Measurements from ENCODE around the gene TMPRSS13. TPM values are rescaled to one million over a fixed set of nuclear protein-coding genes. Genes with fewer than 3 reads are reported as not detected.

Gene TMPRSS13
- total and polyA plus RNA-seq, 2 experiments from 2014 or later = 1.3 to 1.9 TPM

GRCh38 chr11:117946156-117946841 lies 17.1 kb upstream of the TMPRSS13 start:
- peaks cover 7% of the 10 kb centered on the region for H3K4me1 ChIP-seq (ENCODE audit: insufficient read depth)
- H3K9me2 ChIP-seq (replicated peaks; ENCODE audit: insufficient read depth) = no peaks in the 10 kb centered on the region
- 78% methylated on average over 5 of the region's 5 CpGs for WGBS (ENCODE audit: low lambda C conversion rate, missing lambda C conversion rate)
- no peaks in the 10 kb centered on the region for H3K36me3 ChIP-seq (replicated peaks; ENCODE audit: insufficient read depth, low read depth)
- H3K27ac ChIP-seq = no peak overlapping the region
- DNase-seq (ENCODE audit: low spot score) = no peak
- H2AFZ ChIP-seq = no peak overlapping the region
- no peaks in the 10 kb centered on the region for H4K20me1 ChIP-seq (ENCODE audit: insufficient read depth, poor library complexity, severe bottlenecking)
- no peaks in the 10 kb centered on the region for H3K79me2 ChIP-seq
- TF ChIP-seq CTCF (IDR thresholded peaks at IDR 0.05; ENCODE audit: poor library complexity) (no peak), EZH2phosphoT487 (IDR thresholded peaks at IDR 0.05; ENCODE audit: low read depth, severe bottlenecking, unreplicated experiment) (no peak), EZH2 (IDR thresholded peaks at IDR 0.05; ENCODE audit: borderline replicate concordance) (no peak)
- H3K9me3 ChIP-seq (ENCODE audit: low read depth) = no peaks in the 10 kb centered on the region
- no peak overlapping the region for H3K4me3 ChIP-seq
- H3K27me3 ChIP-seq = no peaks in the 10 kb centered on the region
- H3K4me2 ChIP-seq = no peak overlapping the region

DNA sequence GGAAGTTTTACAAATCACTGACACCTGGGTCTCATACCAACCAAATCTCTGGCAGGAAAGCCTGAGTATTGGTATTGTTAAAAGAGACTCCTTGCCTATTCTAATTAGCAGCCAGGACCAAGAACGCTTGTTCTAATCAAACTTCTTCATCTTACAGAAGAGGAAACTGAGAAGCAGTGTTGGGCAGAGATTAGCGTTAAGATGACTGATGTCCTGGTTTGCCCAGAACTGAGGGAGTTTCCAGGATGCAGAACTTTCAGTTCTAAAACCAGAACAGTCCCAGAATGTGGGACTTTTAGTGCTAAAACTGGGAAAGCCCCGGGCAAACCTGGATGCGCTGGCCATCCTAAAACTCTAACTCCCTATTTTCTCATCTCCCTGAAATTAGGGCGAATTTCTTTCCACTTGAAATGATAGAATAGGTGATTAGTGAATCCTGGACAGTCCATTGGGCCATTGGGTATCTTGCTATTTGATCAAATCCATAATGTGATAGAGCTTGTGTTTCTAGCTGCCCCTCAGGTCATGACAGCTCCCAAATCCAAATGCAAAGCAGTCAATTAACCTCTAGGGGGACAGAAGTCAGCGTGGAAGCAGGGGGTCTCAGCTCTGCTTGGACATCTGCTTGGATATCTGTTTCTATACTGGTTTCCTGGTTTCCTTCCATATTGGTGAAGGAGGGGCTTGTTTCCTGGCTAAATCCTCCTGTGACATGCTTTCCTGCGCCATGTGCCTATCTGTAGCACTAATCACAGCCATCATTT lies 16.0 kb upstream of the TMPRSS13 start:
- H3K9me3 ChIP-seq (ENCODE audit: low read depth) = no peaks in the 10 kb centered on the region

GRCh38 chr11:117944554-117944953 lies 15.4 kb upstream of the TMPRSS13 start:
- H2AFZ ChIP-seq = no peak overlapping the region
- no peak for DNase-seq (ENCODE audit: low spot score)
- H4K20me1 ChIP-seq (ENCODE audit: insufficient read depth, poor library complexity, severe bottlenecking) = no peaks in the 10 kb centered on the region
- no peaks in the 10 kb centered on the region for H3K27me3 ChIP-seq
- no peak overlapping the region for H3K4me3 ChIP-seq
- peaks cover 10% of the 10 kb centered on the region for H3K4me1 ChIP-seq (ENCODE audit: insufficient read depth)
- H3K79me2 ChIP-seq = no peaks in the 10 kb centered on the region
- TF ChIP-seq EZH2 (IDR thresholded peaks at IDR 0.05; ENCODE audit: borderline replicate concordance) = no peak
- no peak for TF ChIP-seq CTCF (IDR thresholded peaks at IDR 0.05; ENCODE audit: poor library complexity)
- no peaks in the 10 kb centered on the region for H3K36me3 ChIP-seq (replicated peaks; ENCODE audit: insufficient read depth, low read depth)
- H3K4me2 ChIP-seq = no peak overlapping the region
- WGBS (ENCODE audit: low lambda C conversion rate, missing lambda C conversion rate) = 91% methylated on average over 5 of the region's 5 CpGs
- H3K9me2 ChIP-seq (replicated peaks; ENCODE audit: insufficient read depth) = no peaks in the 10 kb centered on the region
- H3K9me3 ChIP-seq (ENCODE audit: low read depth) = no peaks in the 10 kb centered on the region
- H3K27ac ChIP-seq = no peak overlapping the region

More for the DNA sequence above, 16.0 kb upstream of the TMPRSS13 start:
- H3K9me2 ChIP-seq (replicated peaks; ENCODE audit: insufficient read depth) = no peaks in the 10 kb centered on the region
- H3K36me3 ChIP-seq (replicated peaks; ENCODE audit: insufficient read depth, low read depth) = no peaks in the 10 kb centered on the region
- H4K20me1 ChIP-seq (ENCODE audit: insufficient read depth, poor library complexity, severe bottlenecking) = no peaks in the 10 kb centered on the region
- no peak overlapping the region for H3K4me3 ChIP-seq
- WGBS (ENCODE audit: low lambda C conversion rate, missing lambda C conversion rate) = 57% methylated on average over 7 of the region's 7 CpGs
- no peak overlapping the region for H3K4me2 ChIP-seq
- H3K79me2 ChIP-seq = no peaks in the 10 kb centered on the region
- peak; percentile 10 for TF ChIP-seq CTCF (IDR thresholded peaks at IDR 0.05; ENCODE audit: poor library complexity)
- TF ChIP-seq EZH2 (IDR thresholded peaks at IDR 0.05; ENCODE audit: borderline replicate concordance) = no peak
- peaks cover 10% of the 10 kb centered on the region for H3K4me1 ChIP-seq (ENCODE audit: insufficient read depth)
- no peak overlapping the region for H3K27ac ChIP-seq
- no peaks in the 10 kb centered on the region for H3K27me3 ChIP-seq
- H2AFZ ChIP-seq = no peak overlapping the region
- no peak for DNase-seq (ENCODE audit: low spot score)

All from hepatocyte (in vitro differentiated cells).